Stimulated activated CD4-positive, alpha-beta T cell treated with anti-CD3 and anti-CD28 coated beads, Interleukin-1b, Interleukin-23, amount 100 ng/mL, for 1 hour (primary cell): ENCODE results near the gene GSAP.
"Not testable (repeated sequence)": the region's sequence is repeated elsewhere in the genome, so short reads cannot be mapped to it uniquely, and the experiment has no call there.

Experiments used
- DNase-seq, 2 donors: peaks; one replicate each; pipeline ENCODE4 v3.0.0-alpha.2; 2020; ENCODE audit warnings: low read depth in 2 of 2

The GSAP gene

DNA sequence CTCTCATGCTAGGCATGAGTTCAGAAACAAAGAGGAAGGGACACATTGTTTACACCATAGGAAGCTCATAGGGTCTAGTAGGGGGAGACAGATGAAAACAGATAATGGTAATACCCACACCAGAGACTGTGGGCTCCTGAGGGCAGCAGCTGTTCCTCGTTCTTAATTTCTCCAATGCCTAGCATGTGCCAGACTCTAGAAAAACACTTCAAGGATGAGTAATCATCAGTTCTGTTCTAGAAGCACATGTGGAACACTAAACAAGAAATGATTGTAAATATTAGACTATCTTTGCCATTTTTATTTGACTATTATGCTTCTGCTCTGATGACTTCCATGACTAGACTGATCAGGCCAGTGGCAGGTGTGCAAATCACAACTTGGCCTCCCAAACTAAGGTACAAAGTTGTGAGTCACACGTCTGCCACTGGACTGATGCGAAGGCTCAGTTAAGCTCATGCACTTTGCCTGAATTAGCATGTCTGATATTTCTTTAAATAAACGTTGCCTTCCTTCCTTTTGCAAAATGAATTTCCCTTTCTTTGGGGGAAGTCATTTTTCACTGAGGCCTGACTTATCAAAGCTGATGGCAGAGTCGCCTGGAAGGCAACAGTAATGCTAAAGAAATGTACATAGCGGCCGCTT, 127.4 kb downstream of the GSAP start:
- DNase-seq: no peak

GRCh38 chr7:77284616-77285015, 131.5 kb downstream of the GSAP start:
- DNase-seq: no peak

- DNase-seq: no peak
Observed at GRCh38 chr7:77284005-77284404, 132.1 kb downstream of the GSAP start.

- no peak for DNase-seq
Observed at GRCh38 chr7:77282897-77283296, 133.3 kb downstream of the GSAP start.

DNA sequence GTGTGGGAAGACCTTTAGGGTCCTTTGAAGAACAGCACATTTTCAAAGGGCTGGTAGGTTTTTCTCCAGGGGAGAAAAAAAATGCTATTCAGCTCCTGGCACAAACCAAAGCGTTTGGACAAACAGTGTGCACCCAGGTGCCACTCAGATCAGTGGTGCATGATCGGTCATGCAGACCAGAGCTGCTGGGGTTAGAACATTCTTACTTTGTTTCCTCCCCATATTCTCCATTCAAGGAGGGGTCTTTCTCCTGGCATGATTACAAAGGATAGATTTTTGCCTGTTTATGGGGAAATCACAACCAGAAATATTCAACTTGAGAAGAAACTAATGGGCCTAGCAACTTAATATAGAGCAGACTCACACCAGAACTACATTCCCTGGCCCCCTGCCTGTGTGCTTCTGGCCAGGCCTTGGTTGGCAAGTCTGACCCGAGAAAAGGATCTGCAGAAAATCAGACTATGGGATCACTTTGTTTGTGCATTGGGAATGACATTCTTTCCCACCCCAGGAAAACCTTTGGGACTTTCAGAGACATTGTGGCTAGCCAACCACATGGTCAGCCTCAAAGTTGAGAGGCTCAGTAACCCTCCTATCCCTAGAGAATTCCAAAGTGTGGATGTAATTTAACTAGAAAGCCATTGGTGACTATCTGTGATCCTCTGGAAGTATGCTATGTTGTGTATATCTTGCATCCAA, 134.2 kb downstream of the GSAP start:
- DNase-seq: no peak

DNA sequence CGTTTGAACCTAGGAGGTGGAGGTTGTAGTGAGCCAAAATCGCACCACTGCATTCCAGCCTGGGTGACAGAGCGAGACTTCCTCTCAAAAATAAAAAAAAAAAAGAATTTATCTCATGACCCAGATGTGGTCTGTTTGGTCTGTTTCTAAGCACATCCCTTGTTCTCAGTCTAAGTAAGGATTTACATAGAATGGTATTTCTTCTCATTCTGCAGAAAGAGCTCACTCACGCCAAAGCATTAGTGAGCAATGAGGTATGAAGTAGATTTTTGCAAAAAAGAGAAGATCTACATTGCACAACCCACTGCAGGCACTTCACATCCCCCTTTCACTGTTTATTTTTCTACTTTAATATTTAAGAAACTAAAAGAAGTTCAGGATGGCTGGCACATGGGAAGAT, 140.0 kb downstream of the GSAP start:
- DNase-seq: no peak

GRCh38 chr7:77275663-77276062, 140.5 kb downstream of the GSAP start:
- not testable (repeated sequence) for DNase-seq

DNA sequence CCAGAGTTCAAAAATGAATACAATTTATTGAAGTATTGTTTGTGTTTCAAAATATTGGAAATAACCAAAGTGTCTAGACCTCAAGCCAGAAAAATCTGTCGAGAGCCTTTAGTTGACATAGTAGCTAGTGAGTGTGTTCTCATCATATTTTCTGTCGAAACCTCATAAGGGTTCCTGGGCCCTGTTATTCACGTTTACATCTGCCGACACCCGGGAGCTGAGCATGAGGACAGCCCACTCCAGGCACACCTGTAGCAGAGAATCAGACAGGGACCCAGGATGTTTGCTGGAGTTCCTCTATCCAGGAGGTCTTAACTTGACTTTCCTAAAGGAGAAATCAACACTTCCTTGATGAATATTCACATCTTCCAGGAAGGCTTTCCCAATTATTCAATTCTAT, 144.4 kb downstream of the GSAP start:
- no peak for DNase-seq

- no peak for DNase-seq
Observed at GRCh38 chr7:77270094-77270480, 146.1 kb downstream of the GSAP start.

- DNase-seq: no peak
Observed at GRCh38 chr7:77269360-77270093, 146.6 kb downstream of the GSAP start.

DNA sequence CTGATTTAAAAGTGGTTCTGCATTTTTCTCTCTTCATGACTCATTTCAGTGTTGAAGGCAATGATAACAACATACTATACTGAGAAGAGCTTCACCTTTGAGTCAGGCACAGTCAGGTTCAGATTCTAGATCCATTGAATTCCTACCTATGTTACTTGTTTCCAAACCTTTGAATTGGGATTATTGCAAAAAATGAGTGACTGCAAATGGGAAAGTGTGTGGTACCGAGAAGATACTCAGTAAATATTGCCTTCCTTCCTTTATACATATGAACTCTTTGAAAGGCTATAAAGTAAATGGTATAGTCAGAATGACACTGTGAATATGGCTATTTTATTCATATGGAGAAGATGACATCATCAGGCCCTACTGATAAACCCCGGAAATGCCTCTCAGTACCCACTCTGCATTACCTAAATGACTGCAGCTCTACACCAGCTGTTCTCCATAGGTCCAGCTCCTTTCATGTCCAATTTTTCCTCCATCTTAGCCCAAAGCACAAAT, 149.8 kb downstream of the GSAP start:
- no peak for DNase-seq

- no peak for DNase-seq
Observed at GRCh38 chr7:77265666-77266065, 150.5 kb downstream of the GSAP start.

DNA sequence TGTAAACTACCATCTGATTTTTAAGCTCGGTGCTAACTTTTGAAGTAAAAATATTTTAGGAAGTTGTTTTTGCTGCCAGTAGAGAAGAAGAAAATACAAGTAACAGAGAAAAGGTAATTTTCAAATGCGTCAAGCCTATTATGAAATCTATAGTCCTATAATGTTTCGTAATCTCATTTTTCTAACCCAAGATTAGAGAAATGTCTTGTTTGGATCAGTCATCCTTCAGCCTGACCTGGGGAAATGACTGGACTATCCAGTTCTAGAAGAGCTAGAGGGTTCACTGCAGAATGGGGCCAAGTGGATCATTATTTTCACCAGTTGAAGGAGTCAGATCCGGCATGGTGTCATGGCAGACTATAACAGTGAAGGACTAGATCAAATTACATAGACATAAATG, 153.8 kb downstream of the GSAP start:
- DNase-seq: no peak
